Transverse colon (tissue), 4 donors: ENCODE results near the gene RTN4RL1.

ENCODE experiments used
- EP300 ChIP-seq: sonication (generic); formaldehyde crosslinking; IDR thresholded peaks from one replicate; pipeline ENCODE4 v1.6.1; 2017; ENCODE audit warnings: antibody characterized with exemption, low read depth
- POLR2A ChIP-seq: fragments of 450-650 bp; IDR thresholded peaks from one replicate; pipeline ENCODE4 v1.6.1; 2016; ENCODE audit warnings: antibody characterized with exemption, mild to moderate bottlenecking, moderate library complexity
- POLR2AphosphoS5 ChIP-seq, 3 donors: sonication (generic); formaldehyde crosslinking; IDR thresholded peaks; one replicate each; pipeline ENCODE4 v1.6.1; 2016; ENCODE audit warnings: antibody characterized with exemption in 3 of 3
- TF ChIP-seq, protein P1 (sequence below), 5 experiments: fragments of 200-600 bp in 3 of 5; fragments of 450-650 bp in 2 of 5; sonication (generic) in 3 of 5; IDR thresholded peaks; 1 replicate in 2 of 5; 2 replicates in 3 of 5; pipeline ENCODE4 v1.5.1; 2016 to 2017; ENCODE audit warnings: antibody characterized with exemption in 5 of 5, inconsistent platforms in 3 of 5, mild to moderate bottlenecking in 2 of 5, moderate library complexity in 1 of 5

DNA sequence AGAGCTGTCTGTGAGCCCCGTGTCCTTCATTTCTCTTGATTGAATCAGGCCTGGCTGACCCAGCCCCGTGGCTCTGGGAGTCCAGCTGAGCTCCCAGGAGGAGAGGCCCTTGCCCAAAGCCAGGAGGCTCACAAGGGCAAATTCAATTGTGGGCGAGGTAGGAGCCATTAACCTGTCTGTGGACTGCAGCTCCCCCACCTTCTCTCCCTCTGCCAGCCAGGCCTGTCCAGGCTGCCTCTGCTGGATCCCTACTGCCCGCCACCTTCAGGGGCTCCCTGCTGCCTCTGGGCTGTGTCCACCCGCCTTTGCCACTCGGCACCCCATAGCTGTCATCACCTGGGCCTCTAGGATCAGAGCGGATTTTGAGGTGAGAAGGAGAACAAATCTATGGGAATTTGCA is 61.9 kb downstream of the RTN4RL1 start:
- TF ChIP-seq POLR2AphosphoS5 (IDR thresholded peaks at IDR 0.05) = no peak
- no peak for TF ChIP-seq POLR2A
- TF ChIP-seq EP300 = no peak
- TF ChIP-seq, protein P1, sequence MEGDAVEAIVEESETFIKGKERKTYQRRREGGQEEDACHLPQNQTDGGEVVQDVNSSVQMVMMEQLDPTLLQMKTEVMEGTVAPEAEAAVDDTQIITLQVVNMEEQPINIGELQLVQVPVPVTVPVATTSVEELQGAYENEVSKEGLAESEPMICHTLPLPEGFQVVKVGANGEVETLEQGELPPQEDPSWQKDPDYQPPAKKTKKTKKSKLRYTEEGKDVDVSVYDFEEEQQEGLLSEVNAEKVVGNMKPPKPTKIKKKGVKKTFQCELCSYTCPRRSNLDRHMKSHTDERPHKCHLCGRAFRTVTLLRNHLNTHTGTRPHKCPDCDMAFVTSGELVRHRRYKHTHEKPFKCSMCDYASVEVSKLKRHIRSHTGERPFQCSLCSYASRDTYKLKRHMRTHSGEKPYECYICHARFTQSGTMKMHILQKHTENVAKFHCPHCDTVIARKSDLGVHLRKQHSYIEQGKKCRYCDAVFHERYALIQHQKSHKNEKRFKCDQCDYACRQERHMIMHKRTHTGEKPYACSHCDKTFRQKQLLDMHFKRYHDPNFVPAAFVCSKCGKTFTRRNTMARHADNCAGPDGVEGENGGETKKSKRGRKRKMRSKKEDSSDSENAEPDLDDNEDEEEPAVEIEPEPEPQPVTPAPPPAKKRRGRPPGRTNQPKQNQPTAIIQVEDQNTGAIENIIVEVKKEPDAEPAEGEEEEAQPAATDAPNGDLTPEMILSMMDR (IDR thresholded peaks at IDR 0.05) = no peak
